GM12801 (cell line): ENCODE measurements around the gene BRAT1.

Experiments
- TF ChIP-seq, protein P1 (sequence below): IDR thresholded peaks from one replicate; pipeline ENCODE4 v1.5.1; 2011; ENCODE audit warnings: control low read depth; ENCODE audit not compliant: insufficient read length; ENCODE audit errors: extremely low read depth

Gene BRAT1

DNA sequence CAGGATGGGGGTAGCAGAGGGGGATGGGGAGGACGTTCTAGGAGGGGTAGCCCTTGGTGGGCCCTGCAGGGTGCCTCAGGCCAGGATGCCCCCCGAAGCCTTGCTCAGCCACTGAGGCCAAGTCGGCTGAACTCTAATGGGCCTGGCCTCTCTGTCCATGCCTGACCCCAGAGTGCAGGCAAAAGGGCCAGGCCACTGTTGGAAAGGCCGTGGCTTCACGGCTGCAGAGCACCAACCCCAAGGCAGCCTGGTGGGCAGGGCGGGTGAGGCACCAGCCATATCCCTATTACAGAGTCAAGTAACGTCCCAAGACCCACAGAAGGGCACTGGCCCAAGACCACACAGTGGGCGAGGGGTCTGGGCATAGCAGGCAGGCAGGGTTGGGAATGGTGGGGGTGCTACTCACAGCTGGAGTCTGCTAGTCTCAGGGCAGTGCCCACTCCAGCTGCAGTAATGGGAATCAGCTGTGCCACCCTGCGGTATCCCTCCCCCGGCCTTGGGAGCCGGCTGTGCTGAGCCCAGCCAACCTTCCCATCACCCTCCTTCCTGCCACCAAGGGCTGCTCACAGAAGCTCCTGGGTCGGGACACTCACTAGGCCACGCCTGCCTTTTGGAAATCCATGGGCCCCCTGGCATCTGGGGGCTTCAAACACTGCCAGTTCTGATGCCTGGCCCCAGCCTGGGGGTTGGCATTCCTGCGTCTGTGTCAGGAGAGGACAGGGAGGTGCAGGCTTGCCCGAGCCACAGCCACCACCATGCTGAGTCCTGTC, 39.7 kb downstream of the BRAT1 start:
- TF ChIP-seq, protein P1, sequence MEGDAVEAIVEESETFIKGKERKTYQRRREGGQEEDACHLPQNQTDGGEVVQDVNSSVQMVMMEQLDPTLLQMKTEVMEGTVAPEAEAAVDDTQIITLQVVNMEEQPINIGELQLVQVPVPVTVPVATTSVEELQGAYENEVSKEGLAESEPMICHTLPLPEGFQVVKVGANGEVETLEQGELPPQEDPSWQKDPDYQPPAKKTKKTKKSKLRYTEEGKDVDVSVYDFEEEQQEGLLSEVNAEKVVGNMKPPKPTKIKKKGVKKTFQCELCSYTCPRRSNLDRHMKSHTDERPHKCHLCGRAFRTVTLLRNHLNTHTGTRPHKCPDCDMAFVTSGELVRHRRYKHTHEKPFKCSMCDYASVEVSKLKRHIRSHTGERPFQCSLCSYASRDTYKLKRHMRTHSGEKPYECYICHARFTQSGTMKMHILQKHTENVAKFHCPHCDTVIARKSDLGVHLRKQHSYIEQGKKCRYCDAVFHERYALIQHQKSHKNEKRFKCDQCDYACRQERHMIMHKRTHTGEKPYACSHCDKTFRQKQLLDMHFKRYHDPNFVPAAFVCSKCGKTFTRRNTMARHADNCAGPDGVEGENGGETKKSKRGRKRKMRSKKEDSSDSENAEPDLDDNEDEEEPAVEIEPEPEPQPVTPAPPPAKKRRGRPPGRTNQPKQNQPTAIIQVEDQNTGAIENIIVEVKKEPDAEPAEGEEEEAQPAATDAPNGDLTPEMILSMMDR, result no peak

DNA sequence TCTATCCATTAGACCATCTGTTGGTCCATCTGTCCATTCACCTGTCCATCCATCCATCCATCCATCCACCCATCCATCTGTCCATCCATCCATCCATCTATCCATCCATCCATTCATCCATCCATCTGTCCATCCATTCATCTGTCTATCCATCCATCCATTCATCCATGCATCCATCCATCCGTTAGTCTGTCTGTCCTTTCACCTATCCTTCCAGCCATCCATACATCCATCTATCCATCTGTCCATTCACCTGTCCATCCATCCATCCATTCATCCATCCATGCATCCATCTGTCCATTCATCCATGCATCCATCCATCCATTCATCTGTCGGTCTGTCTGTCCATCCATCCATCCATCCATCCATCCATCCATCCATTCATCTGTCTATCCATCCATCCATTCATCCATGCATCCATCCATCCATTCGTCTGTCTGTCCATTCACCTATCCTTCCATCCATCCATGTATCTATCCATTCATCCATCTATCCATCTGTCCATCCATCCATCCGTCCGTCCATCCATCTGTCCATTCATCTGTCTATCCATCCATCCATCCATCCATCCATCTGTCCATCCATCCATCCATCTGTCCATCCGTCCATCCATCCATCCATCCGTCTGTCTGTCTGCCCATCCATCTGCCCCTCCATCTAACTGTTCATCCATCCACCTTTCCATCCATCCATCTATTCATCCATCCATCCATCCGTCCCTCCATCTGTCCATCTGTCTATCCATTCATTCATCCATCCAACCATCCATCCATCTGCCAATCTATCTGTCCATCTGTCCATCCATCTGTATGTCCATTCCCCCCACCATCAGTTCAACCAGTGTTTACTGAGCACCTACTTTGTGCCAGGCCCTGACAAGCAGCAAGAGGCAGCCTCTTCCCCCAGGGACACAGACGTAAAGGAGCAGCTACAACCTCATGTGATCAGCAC, 40.6 kb downstream of the BRAT1 start:
- TF ChIP-seq, protein P1, result no peak

DNA sequence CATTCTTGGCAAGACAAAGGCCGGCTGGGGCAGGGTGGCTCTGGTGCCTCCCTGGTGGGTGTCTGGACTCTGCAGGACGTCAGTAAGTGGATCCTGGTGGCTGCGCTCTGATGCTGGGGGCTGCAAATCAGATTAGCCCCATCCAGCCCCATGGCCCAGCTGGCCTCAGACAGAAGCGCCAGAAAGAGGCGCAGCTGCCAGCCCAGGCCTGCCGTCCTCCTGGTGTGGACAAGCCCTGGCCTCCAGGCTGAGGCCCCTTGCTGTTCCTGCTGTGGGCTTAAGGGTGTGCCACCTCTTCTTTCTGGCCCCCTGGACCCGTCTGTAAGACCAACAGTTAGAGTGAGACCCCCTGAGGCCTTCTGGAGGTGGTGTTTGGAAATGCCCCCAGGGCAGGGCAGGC, 41.6 kb downstream of the BRAT1 start:
- TF ChIP-seq, protein P1, result no peak

DNA sequence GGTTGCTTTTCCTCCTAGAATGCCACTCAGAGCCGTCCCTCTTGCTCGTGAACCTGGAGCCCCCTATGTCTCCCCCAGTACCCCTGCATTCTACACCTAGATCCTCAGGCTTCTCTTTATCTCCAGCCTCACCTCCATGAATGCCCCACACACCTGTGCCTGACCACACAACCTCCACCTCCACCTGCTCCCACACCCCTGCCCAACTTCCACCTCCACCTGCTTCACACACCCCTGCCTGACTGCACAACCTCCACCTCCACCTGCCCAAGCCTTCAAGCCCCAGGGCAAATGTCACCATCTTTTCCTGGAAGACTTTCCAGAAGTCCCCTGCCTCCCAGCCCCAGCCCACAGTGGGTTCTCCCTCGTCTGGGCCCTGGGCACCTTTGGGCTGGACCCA, 42.6 kb downstream of the BRAT1 start:
- TF ChIP-seq, protein P1, result no peak

DNA sequence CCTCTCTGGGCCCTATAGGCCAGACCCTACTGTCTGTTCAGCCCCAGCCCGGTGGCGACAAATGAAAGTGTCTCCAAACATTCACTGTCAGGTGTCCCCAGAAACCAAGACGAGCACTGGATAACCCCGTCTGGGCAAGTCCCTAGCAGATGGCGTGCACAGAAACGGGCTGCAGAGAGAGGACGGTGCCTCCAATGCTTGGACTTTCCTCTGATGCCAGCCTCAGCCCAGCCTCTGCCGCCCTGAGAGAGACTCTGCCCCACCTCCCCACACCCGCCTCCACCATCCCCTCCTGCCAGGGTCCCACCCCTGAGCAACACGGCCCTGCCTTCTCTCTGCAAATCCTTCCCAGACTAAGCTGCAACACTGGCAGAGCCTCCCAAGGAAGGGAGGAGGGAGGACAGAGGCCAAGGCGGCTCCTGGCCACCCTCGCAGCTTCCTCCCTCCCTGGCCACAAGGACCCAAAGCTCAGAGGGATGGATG, 43.1 kb downstream of the BRAT1 start:
- TF ChIP-seq, protein P1, result no peak

DNA sequence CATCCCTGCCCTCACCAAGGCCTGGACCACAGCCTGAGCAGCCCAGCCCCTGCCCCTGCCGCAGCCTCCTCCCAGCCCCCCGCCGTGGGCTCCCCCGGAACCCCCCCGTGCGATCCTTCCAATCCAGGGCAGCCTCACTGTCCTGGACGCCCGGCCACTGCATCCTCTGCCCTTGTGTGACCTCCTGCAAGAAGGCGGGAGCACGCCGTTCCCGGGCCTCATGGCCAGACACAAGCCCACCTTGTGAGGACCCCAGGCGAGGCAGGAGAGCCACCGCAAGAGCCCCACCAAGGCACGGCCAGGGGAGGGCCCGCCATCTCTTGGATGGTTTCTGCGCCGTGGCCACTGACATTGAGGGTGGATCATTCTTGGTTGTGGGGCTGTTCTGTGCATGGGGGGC, 43.6 kb downstream of the BRAT1 start:
- TF ChIP-seq, protein P1, result no peak
